Myocyte (in vitro differentiated cells): ENCODE results near the gene OPN4. TPM values are rescaled to one million over a fixed set of nuclear protein-coding genes. Genes with fewer than 3 reads are reported as not detected.

ENCODE experiments used
- DNase-seq: peaks from one replicate; pipeline ENCODE4 v3.0.0-alpha.2; 2012; ENCODE audit warnings: low read depth
- total RNA-seq: library from RNA; depleted of rRNA; stranded (reverse); fragments of >200 nt; gene quantifications from 2 replicates; pipeline ENCODE4 v1.2.3, GENCODE V29; 2014

OPN4 gene
- total RNA-seq, 1 donor from 2014 or later: not detected

DNA sequence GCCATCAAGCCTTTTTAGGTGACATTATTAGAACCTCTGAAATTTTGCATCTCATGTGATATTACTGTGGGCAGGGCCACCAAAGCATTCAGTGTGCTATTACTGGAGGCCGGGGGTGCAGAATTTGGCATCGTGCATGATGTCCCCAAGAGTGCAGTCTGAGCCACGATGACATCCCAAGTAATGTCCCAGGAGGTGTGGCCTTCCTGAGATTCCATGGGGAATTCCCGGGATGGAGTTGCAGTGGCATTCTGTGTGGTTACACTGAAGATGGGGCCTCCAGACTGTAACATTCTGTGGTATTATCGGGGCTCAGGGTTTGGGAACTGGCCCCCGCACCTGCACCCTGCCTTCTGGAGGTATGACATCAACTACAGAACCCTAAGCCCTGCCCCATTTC is 23.0 kb downstream of the OPN4 start:
- DNase-seq: peak; percentile 67

DNA sequence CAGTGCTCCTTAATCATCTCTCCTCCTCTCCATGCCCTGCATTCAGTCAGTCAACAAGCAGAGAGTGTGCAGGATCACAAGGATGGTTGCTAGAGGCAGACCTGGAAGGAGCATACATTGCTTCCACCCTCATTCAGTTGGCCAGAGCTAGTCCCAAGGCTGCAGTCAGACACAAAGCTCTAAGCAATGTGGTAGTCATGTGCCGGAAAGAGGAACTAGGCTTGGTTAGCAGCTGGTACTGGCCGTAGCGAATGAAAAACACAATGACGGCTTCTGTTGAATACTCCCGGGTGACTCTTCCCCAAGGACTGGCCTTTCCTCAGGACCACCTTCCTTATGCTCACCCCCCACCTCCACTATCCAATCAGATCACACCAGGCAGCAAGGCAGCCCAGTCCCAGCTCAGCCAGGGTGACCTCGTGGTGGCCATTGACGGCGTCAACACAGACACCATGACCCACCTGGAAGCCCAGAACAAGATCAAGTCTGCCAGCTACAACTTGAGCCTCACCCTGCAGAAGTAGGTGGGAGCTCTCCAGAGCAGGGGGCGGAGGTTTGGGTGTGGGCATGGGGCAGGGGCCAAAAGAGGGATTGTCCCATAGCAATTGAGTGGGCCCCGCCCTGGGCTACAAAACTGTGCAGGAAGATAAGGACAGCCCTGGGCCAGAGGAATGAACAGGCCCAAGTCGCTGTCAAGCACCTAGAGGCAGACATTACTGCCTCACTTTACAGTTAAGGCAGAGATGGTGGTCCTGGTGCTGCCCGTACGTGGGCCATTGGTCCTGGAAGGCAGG is 24.8 kb downstream of the OPN4 start:
- no peak for DNase-seq

- peak; percentile 59 for DNase-seq
These were observed 26.7 kb downstream of the OPN4 start for GRCh38 chr10:86681047-86681446.

GRCh38 chr10:86681722-86682386 is 27.5 kb downstream of the OPN4 start:
- no peak for DNase-seq

GRCh38 chr10:86682675-86683074 is 28.3 kb downstream of the OPN4 start:
- no peak for DNase-seq

DNA sequence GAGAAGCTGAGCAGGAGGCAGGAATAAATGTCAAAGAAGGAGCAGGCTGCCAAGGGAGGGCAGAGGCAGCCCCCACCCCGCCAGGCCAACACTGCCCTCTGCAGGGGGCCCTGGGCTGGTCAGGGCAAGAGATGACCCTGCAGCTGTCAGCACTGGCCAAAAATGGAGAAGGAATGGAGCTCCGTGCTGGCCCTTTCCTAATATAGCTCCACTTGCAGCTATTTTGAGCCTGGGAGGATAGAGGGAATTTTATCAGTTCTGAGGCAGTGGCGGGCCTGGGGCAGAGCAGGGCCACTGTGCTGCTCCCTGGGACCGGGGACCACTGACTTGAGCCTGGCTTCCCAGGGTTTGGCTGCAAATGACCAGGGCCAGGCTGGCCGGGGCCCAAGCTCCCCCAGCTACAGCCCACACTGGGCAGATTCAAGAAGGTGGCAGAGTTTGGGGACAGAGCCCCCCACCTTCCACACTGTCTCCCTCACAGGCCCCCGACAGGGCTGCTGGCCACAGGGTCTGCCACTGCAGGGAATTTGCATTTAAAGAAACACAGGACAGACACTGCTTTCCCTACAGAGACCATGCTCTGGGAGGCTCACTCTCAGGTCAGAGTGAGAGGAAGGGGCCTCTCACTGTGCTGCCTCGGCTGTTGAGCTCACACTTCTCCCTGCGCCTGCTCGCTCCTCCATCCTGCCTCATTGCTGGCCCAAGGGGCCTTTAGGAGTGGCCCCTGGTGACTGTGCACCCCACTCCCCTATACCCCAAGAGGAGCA is 30.2 kb downstream of the OPN4 start:
- peak; percentile 90 for DNase-seq

- DNase-seq: no peak
These were observed 31.1 kb downstream of the OPN4 start for GRCh38 chr10:86685416-86685815.

DNA sequence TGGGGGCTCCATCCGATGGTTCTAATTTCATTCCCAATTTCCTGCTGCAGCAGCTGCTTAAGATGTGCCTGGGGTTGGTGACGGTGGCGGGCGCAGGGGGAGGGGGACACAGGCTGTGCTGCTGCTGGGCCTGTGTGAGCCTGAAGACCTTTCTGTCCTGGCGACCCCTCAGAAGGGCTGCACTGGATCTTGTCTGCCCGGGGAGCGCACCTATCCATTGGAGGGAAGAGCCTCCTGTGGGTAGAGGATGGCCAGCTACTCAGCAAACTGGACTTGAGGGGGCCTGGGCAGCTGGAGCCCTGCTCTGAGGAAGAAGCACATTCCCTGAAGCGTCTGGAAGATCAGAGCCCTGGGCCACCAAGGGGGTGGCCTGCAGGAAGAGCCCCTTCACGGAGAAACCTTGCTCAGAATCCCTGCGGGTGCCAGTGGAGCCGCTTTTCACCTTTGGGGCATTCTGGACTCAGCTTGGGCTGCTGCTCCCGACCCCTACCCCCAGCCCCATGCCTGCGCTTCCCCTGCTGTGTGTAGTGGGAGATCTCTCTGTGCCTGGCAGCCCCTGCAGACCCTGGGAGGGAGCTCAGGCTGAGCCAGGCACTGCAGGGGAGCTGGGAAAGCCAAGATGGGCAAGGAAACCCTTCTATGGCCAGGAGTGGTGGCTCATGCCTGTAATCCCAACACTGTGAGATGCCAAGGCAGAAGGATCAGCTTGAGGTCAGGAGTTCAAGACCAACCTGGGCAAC is 31.7 kb downstream of the OPN4 start:
- DNase-seq: no peak

DNA sequence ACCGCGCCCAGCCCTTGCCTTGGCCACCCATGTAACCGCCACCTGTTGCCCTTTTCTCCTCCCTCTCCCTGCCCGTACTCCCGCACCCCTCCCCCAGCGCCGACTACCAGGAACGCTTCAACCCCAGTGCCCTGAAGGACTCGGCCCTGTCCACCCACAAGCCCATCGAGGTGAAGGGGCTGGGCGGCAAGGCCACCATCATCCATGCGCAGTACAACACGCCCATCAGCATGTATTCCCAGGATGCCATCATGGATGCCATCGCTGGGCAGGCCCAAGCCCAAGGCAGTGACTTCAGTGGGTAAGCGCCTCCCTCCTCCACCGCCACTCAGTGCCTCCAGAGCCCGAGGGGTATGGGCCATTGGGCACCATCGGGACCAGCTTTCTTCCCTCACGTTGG is 32.6 kb downstream of the OPN4 start:
- no peak for DNase-seq

- no peak for DNase-seq
These were observed 33.4 kb downstream of the OPN4 start for GRCh38 chr10:86687750-86688149.

GRCh38 chr10:86688398-86688921 is 34.1 kb downstream of the OPN4 start:
- peak; percentile 71 for DNase-seq

- DNase-seq: peak; percentile 80
These were observed 34.8 kb downstream of the OPN4 start for GRCh38 chr10:86689146-86689545.

- no peak for DNase-seq
These were observed 35.9 kb downstream of the OPN4 start for GRCh38 chr10:86690231-86690630.

GRCh38 chr10:86690657-86691084 is 36.3 kb downstream of the OPN4 start:
- no peak for DNase-seq

- no peak for DNase-seq
These were observed 37.1 kb downstream of the OPN4 start for GRCh38 chr10:86691333-86692022.

- DNase-seq: no peak
These were observed 37.7 kb downstream of the OPN4 start for GRCh38 chr10:86692023-86692514.

GRCh38 chr10:86692664-86693063 is 38.3 kb downstream of the OPN4 start:
- DNase-seq: no peak

GRCh38 chr10:86693275-86693674 is 38.9 kb downstream of the OPN4 start:
- DNase-seq: no peak

GRCh38 chr10:86693721-86694369 is 39.5 kb downstream of the OPN4 start:
- no peak for DNase-seq
